GM12878 (cell line): ENCODE measurements around the gene WTAP. TPM values are rescaled to one million over a fixed set of nuclear protein-coding genes. Genes with fewer than 3 reads are reported as not detected.
"Not testable (repeated sequence)": the region's sequence is repeated elsewhere in the genome, so short reads cannot be mapped to it uniquely, and the experiment has no call there.

ENCODE experiments used
- ATAC-seq: fragments of 200-7000 bp; cut with Tn5 transposase; 3 replicates; pipeline ENCODE4 v1.9.1; 2020; ENCODE audit warnings: mild to moderate bottlenecking, moderate library complexity
- BruUV-seq: library from RNA; stranded (reverse); fragments of 400-500 nt; replicated peaks from 2 replicates; lab custom pipeline; 2021; lab: Mats Ljungman, UMichigan
- CTCF ChIA-PET: fragments of 300-600 bp; sonication (Branson Sonifier 250); formaldehyde crosslinking; extraction: SDS; loops from one replicate; lab custom pipeline; 2021; ENCODE audit warnings: inconsistent platforms; lab: Yijun Ruan, JAX
- POLR2A ChIA-PET: fragments of 350-600 bp; formaldehyde crosslinking; extraction: SDS; loops from one replicate; lab custom pipeline; 2021; ENCODE audit warnings: inconsistent platforms; lab: Charles Lee
- RAD21 ChIA-PET: fragments of 300-600 bp; sonication (Branson Sonifier 250); formaldehyde crosslinking; loops from one replicate; lab custom pipeline; 2023; ENCODE audit warnings: antibody characterized with exemption; ENCODE audit not compliant: unreplicated experiment; lab: Charles Lee
- SMC1A ChIA-PET: fragments of 300-600 bp; sonication (Branson Sonifier 250); formaldehyde crosslinking; loops from one replicate; lab custom pipeline; 2023; ENCODE audit not compliant: unreplicated experiment, uncharacterized antibody; lab: Charles Lee
- DNase-seq: peaks from one replicate; pipeline ENCODE4 v3.0.0-alpha.2; 2011; ENCODE audit warnings: low read depth, low spot score
- FAIRE-seq: peaks from 3 replicates; lab custom pipeline; 2011; peaks lifted over from hg19 to GRCh38; lab: Jason Lieb, UNC
- H2AFZ ChIP-seq: 2 replicates; pipeline ENCODE4 v1.6.0; 2011; ENCODE audit warnings: low read depth, low read length, control low read depth; ENCODE audit not compliant: control insufficient read depth
- H3K27ac ChIP-seq: 2 replicates; pipeline ENCODE4 v1.5.1; 2011; ENCODE audit warnings: control low read depth; ENCODE audit not compliant: control insufficient read depth, insufficient read depth
- H3K27me3 ChIP-seq, 2 experiments: replicated peaks in 1 of 2; 2 replicates each; pipeline versions ENCODE4 v1.6.0 to v1.6.1; 2011; ENCODE audit warnings: low read length in 1 of 2; ENCODE audit not compliant: control insufficient read depth in 2 of 2, insufficient read depth in 2 of 2
- H3K36me3 ChIP-seq, 2 experiments: 2 replicates each; pipeline ENCODE4 v1.5.1; 2011; ENCODE audit warnings: low read length in 1 of 2; ENCODE audit not compliant: control insufficient read depth in 2 of 2, insufficient read depth in 2 of 2
- H3K4me1 ChIP-seq: 2 replicates; pipeline ENCODE4 v1.6.1; 2011; ENCODE audit warnings: mild to moderate bottlenecking, low read length, moderate library complexity, mixed read lengths; ENCODE audit not compliant: control insufficient read depth, insufficient read depth
- H3K4me2 ChIP-seq: 2 replicates; pipeline ENCODE4 v1.6.0; 2011; ENCODE audit warnings: control low read depth; ENCODE audit not compliant: control insufficient read depth, insufficient read depth
- H3K4me3 ChIP-seq: fragments of 200-600 bp; sonication (generic); 2 replicates; pipeline ENCODE4 v1.5.1; 2016
- H3K79me2 ChIP-seq: 2 replicates; pipeline ENCODE4 v1.6.0; 2011; ENCODE audit warnings: low read length; ENCODE audit not compliant: control insufficient read depth, insufficient read depth
- H3K9ac ChIP-seq: 2 replicates; pipeline ENCODE4 v1.8.0; 2011; ENCODE audit warnings: low read length, control low read depth, mixed read lengths; ENCODE audit not compliant: control insufficient read depth, insufficient read depth
- H3K9me3 ChIP-seq: replicated peaks from 3 replicates; pipeline ENCODE4 v1.5.1; 2011; ENCODE audit warnings: mild to moderate bottlenecking, low read length; ENCODE audit not compliant: control insufficient read depth, insufficient read depth
- H4K20me1 ChIP-seq: 2 replicates; pipeline ENCODE4 v1.6.0; 2011; ENCODE audit not compliant: control insufficient read depth, insufficient read depth
- CBX5 ChIP-seq: sonication (generic); IDR thresholded peaks from 2 replicates; pipeline ENCODE4 v1.6.1; 2016; ENCODE audit warnings: low read depth, moderate library complexity, mild to moderate bottlenecking, inconsistent platforms
- CREB1 ChIP-seq: IDR thresholded peaks from 2 replicates; pipeline ENCODE4 v1.6.1; 2012; ENCODE audit warnings: low read depth, mild to moderate bottlenecking, inconsistent platforms
- NR2C2 ChIP-seq: IDR thresholded peaks from 2 replicates; pipeline ENCODE4 v1.6.1; 2011; ENCODE audit warnings: borderline replicate concordance, low read depth; ENCODE audit not compliant: control insufficient read depth, insufficient read length
- STAT1 ChIP-seq: fragments of 450-650 bp; conservative IDR thresholded peaks from 2 replicates; pipeline ENCODE4 v1.6.1; 2014; ENCODE audit warnings: antibody characterized with exemption, mild to moderate bottlenecking
- WGBS: methylation state at CpG from one replicate; pipeline ENCODE4 v1.1.6; 2016; ENCODE audit warnings: low lambda C conversion rate; ENCODE audit not compliant: insufficient replicate concordance, insufficient coverage; ENCODE audit errors: missing lambda C conversion rate; 5-methylcytosine and 5-hydroxymethylcytosine counted together
- in situ Hi-C: fragments of 300-500 bp; cut with MboI; formaldehyde crosslinking; loops from 9 replicates; pipeline ENCODE4 v1.14.3; 2018; ENCODE audit warnings: mixed read lengths
- intact Hi-C: fragments of 100-400 bp; cut with micrococcal nuclease; formaldehyde crosslinking; loops from one replicate; pipeline ENCODE4 v1.14.2; 2022; ENCODE audit not compliant: unreplicated experiment
- polyA plus RNA-seq, 11 experiments: library from polyadenylated mRNA; depleted of rRNA in 4 of 11; unstranded in 6 of 11; stranded (reverse) in 5 of 11; fragments of >200 nt; fragmentation: Nextera tagmentation in 4 of 11; fragmentation: Illumina TruSeq in 1 of 11; extraction: Ambion mirVana in 4 of 11; extraction: Trizol in 1 of 11; gene quantifications; 1 replicate in 1 of 11; 2 replicates in 10 of 11; pipeline versions ENCODE4 v1.2.1 to v1.2.3, GENCODE V29; 2011 to 2016; ENCODE audit warnings: inconsistent platforms in 2 of 11, missing spikeins in 2 of 11, low read depth in 1 of 11
- total RNA-seq, 4 experiments: library from RNA; depleted of rRNA in 3 of 4; stranded (reverse); fragments of >200 nt in 3 of 4; fragmentation: Illumina TruSeq in 1 of 4; extraction: Trizol in 1 of 4; gene quantifications; 2 replicates each; pipeline versions ENCODE4 v1.2.1 to v1.2.3, GENCODE V29; 2013 to 2021

Gene WTAP
- total and polyA plus RNA-seq, 10 of the 15 experiments (the other 5 are each of a cell fraction or from before 2014, with no cell fraction given), result 38.7 to 132 (median 83.1) TPM

DNA sequence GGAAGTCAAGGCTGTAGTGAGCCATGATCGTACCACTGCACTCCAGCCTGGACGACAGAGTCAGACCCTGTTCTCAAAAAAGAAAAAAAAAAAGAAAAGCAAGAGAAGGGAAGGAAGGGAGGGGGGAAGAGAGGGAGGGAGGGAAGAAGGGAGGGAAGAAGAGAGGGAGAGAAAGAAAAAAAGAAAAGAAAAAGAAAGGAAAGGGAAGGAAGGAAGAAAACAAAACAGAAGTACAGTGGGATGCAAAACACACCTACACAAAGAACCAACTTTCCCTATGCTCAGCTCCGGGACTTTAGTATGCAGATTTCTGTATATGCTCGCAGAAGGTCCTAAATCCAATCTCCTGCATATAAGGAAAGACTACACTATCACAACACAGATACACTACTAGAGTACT is 2.5 kb upstream of the WTAP start:
- FAIRE-seq (no peak), ATAC-seq (no peak), DNase-seq (no peak)
- no peak overlapping the region for H3K9ac ChIP-seq
- BruUV-seq, result no TSS peak
- no peak overlapping the region for H3K4me3 ChIP-seq
- H3K27me3 ChIP-seq, result no peaks in the 10 kb centered on the region
- WGBS, result 79% methylated on average over 3 of the region's 4 CpGs
- TF ChIP-seq STAT1 (no peak), NR2C2 (no peak), CBX5 (no peak), CREB1 (no peak)
- ChIA-PET SMC1A (interaction anchor here (0.5 to 11.1 kb wide), 4 partner anchors 9 to 255 kb away, joined by 3 to 108 read pairs (median 10); partner anchors contain the start of genes MRPL18 and TCP1), POLR2A (interaction anchor here (0.6 to 4.0 kb wide), 5 partner anchors 33 to 1147 kb away, joined by 3 to 44 read pairs (median 4); partner anchors contain the start of genes ACAT2 and MRPL18), RAD21 (interaction anchor here (0.6 to 1.2 kb wide), 2 partner anchors 12 to 728 kb away, joined by 3 to 4 read pairs; no protein-coding TSS in a partner anchor), CTCF (interaction anchor here (0.6 to 5.4 kb wide), 3 partner anchors 33 to 139 kb away, joined by 3 to 27 read pairs (median 3); partner anchors contain the start of gene SOD2)
- H3K36me3 ChIP-seq, result no peaks in the 10 kb centered on the region
- intact Hi-C loops, result loop anchor here (5.0 kb wide), 1 partner anchor 208 kb away; no protein-coding TSS in a partner anchor
- no peak overlapping the region for H2AFZ ChIP-seq
- no peak overlapping the region for H3K27ac ChIP-seq
- H3K4me2 ChIP-seq, result peak overlapping the region; percentile 58
- in situ Hi-C loops, result loop anchor here (25.0 kb wide), 1 partner anchor 738 kb away; no protein-coding TSS in a partner anchor
- peaks cover 67% of the 10 kb centered on the region for H3K79me2 ChIP-seq
- no peaks in the 10 kb centered on the region for H4K20me1 ChIP-seq
- H3K9me3 ChIP-seq, result no peaks in the 10 kb centered on the region; the same call in 2 of the 3 replicates
- H3K4me1 ChIP-seq, result no peaks in the 10 kb centered on the region

DNA sequence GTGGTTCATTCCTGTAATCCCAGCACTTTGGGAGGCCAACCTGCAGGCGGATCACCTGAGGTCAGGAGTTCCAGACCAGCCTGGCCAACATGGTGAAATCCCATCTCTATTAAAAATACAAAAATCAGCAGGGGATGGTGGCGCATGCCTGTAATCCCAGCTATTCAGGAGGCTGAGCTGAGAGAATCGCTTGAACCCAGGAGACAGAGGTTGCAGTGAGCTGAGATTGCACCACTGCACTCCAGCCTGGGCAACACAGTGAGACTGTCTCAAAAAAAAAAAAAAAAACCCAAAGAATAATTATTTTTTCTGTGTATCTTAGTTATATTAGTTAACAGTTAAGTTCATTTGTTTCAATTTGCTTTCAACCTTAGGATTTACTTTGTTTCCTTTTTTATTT is 2.1 kb upstream of the WTAP start:
- RAD21 ChIA-PET, result interaction anchor here (1.2 to 5.1 kb wide), 2 partner anchors 12 to 64 kb away, joined by 4 to 52 read pairs; partner anchors contain the start of genes MRPL18 and TCP1
- H3K9ac ChIP-seq, H3K36me3 ChIP-seq, in situ Hi-C loops, H3K9me3 ChIP-seq, H3K27ac ChIP-seq, H3K27me3 ChIP-seq, H4K20me1 ChIP-seq, H3K4me3 ChIP-seq, H2AFZ ChIP-seq, DNase-seq, ATAC-seq, BruUV-seq, H3K4me1 ChIP-seq, FAIRE-seq: not testable (repeated sequence)
- SMC1A ChIA-PET, result interaction anchor here (0.5 to 11.1 kb wide), 4 partner anchors 9 to 255 kb away, joined by 3 to 108 read pairs (median 10); partner anchors contain the start of genes MRPL18 and TCP1
- intact Hi-C loops, result loop anchor here (5.0 kb wide), 1 partner anchor 207 kb away; no protein-coding TSS in a partner anchor
- POLR2A ChIA-PET, result interaction anchor here (0.6 to 6.8 kb wide), 9 partner anchors 9 to 1147 kb away, joined by 3 to 85 read pairs (median 3); partner anchors contain the start of genes ACAT2, MRPL18 and TCP1
- WGBS, result 96% methylated on average over 3 of the region's 3 CpGs
- CTCF ChIA-PET, result interaction anchor here (1.2 to 5.4 kb wide), 4 partner anchors 12 to 127 kb away, joined by 3 to 27 read pairs (median 4); partner anchors contain the start of gene SOD2
- H3K79me2 ChIP-seq, result peaks cover 71% of the 10 kb centered on the region
- peak overlapping the region; percentile 66 for H3K4me2 ChIP-seq
